Measurements from ENCODE around the gene POU2F3. TPM values are rescaled to one million over a fixed set of nuclear protein-coding genes. Genes with fewer than 3 reads are reported as not detected.

POU2F3 gene
- total RNA-seq, 6 experiments from 2014 or later, result not detected

DNA sequence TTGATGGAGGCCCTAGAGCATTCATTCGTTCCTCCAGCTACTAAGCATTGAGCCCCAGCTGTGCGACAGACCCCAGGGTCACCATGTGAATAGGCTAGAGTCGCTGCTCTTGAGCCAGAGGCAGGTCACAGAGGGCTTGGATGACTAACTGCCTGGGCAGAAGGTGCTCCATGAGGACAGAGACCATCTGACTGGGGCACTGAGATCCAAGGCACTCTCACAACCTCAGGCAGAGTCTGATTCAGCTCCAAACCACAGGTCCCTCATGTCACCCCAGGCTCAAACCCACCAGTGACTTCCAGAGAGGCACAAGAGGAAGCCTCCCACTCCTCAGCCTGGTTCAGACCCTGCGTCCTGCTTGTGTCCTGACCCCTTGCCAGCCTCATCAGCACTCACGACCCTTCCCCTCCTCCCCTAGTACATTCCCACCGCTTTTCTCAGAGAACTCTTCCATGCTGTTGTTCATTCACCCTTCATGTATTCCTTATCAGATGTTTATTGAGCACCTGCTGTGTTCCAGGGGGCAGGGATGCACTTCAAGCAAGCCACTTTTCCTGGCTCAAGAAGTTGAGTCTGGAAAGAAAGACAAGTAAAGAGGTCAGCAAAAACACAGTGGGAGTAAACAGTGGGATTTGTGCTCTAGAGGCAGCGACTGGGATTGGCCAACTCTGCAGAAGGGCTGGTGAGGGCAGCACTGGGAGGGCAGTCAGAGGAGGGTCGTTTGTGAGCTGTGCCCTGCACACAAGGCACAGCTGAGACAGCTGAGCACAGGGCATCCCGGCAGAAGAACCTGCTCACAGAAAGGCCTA is 19.8 kb upstream of the POU2F3 start:
- no peak for DNase-seq

GRCh38 chr11:120220747-120221037 is 19.2 kb upstream of the POU2F3 start:
- Mint-ChIP-seq H3K4me1 (ENCODE audit: low read depth) (peaks cover 32% of the 10 kb centered on the region), H3K4me3 (no peak overlapping the region), H3K27me3 (ENCODE audit: insufficient read depth) (peaks cover 4% of the 10 kb centered on the region; the same call in 1 of the 2 replicates), H3K9me3 (no peaks in the 10 kb centered on the region), H3K36me3 (ENCODE audit: low read depth) (peaks cover 3% of the 10 kb centered on the region), H3K27ac (no peak overlapping the region)
- no peak for DNase-seq
- TF ChIP-seq, protein P1, sequence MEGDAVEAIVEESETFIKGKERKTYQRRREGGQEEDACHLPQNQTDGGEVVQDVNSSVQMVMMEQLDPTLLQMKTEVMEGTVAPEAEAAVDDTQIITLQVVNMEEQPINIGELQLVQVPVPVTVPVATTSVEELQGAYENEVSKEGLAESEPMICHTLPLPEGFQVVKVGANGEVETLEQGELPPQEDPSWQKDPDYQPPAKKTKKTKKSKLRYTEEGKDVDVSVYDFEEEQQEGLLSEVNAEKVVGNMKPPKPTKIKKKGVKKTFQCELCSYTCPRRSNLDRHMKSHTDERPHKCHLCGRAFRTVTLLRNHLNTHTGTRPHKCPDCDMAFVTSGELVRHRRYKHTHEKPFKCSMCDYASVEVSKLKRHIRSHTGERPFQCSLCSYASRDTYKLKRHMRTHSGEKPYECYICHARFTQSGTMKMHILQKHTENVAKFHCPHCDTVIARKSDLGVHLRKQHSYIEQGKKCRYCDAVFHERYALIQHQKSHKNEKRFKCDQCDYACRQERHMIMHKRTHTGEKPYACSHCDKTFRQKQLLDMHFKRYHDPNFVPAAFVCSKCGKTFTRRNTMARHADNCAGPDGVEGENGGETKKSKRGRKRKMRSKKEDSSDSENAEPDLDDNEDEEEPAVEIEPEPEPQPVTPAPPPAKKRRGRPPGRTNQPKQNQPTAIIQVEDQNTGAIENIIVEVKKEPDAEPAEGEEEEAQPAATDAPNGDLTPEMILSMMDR (IDR thresholded peaks at IDR 0.05), result no peak

More for the DNA sequence above, 19.8 kb upstream of the POU2F3 start:
- H3K9me3 Mint-ChIP-seq, result no peaks in the 10 kb centered on the region
- TF ChIP-seq, protein P1 (IDR thresholded peaks at IDR 0.05), result no peak
- no peak overlapping the region for H3K27ac Mint-ChIP-seq
- H3K4me3 Mint-ChIP-seq, result no peak overlapping the region
- peaks cover 7% of the 10 kb centered on the region; the same call in 1 of the 2 replicates for H3K36me3 Mint-ChIP-seq (ENCODE audit: low read depth)
- H3K4me1 Mint-ChIP-seq (ENCODE audit: low read depth), result peaks cover 33% of the 10 kb centered on the region
- H3K27me3 Mint-ChIP-seq (ENCODE audit: insufficient read depth), result peaks cover 4% of the 10 kb centered on the region; the same call in 1 of the 2 replicates

DNA sequence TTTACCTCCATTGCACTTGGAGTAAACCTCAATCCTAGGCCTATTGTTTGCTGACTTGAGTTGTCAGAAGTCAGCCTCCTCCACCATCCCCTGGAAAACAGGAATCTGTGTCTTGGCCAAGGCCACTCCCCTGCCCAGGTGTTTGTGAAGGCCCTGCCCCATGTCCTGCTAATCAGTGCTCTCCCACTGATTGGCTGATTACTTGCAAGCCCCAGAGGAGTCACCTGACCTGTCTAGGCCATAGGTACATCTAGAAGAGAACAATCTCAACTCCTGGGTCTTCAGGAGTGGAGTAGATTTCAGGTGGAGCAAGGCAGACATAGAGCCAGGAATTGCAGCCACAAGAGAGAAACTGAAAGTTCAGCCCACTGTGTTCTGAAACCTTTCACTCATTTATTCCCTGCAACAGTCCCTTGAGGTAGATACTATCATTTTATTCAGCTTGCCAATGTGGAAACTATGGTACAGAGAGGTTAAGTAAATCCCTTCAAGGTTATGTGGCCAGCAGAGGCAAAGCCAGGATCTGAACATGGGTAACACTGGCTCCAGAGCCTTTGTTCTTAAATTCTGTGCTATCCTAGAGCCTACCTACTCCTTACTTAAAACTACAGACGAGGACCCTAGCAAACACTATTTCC is 18.7 kb upstream of the POU2F3 start:
- TF ChIP-seq, protein P1 (IDR thresholded peaks at IDR 0.05), result no peak
- no peak for DNase-seq
- no peak overlapping the region for H3K4me3 Mint-ChIP-seq
- peaks cover 26% of the 10 kb centered on the region for H3K4me1 Mint-ChIP-seq (ENCODE audit: low read depth)
- no peaks in the 10 kb centered on the region; the same call in 1 of the 2 replicates for H3K36me3 Mint-ChIP-seq (ENCODE audit: low read depth)
- no peaks in the 10 kb centered on the region for H3K9me3 Mint-ChIP-seq
- no peak overlapping the region for H3K27ac Mint-ChIP-seq
- peaks cover 1% of the 10 kb centered on the region; the same call in 1 of the 2 replicates for H3K27me3 Mint-ChIP-seq (ENCODE audit: insufficient read depth)

DNA sequence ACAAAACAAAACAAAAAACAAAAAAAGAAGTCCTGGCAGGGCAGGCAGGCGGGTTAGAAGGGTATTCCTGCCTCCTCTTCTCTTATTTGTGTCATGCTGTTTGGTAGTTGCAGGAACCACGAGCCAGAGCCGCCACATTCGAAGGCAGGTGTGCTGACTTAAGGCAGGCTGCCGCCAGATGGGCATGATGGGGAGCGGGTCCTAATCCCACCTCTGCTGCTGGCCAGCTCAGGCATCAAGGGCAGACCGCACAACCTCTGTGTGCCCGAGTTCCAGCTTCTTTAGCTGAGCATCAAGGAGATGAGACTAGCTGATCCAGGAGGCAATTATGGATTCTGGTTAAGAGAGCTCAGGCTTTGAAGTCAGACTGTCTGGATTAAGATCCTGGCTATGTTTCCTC is 17.0 kb upstream of the POU2F3 start:
- H3K27ac Mint-ChIP-seq, result no peak overlapping the region
- no peaks in the 10 kb centered on the region for H3K9me3 Mint-ChIP-seq
- H3K4me1 Mint-ChIP-seq (ENCODE audit: low read depth), result peaks cover 25% of the 10 kb centered on the region
- H3K4me3 Mint-ChIP-seq, result no peak overlapping the region
- TF ChIP-seq, protein P1 (IDR thresholded peaks at IDR 0.05), result no peak
- DNase-seq, result no peak
- peaks cover 1% of the 10 kb centered on the region for H3K36me3 Mint-ChIP-seq (ENCODE audit: low read depth)
- peaks cover 1% of the 10 kb centered on the region for H3K27me3 Mint-ChIP-seq (ENCODE audit: insufficient read depth)

DNA sequence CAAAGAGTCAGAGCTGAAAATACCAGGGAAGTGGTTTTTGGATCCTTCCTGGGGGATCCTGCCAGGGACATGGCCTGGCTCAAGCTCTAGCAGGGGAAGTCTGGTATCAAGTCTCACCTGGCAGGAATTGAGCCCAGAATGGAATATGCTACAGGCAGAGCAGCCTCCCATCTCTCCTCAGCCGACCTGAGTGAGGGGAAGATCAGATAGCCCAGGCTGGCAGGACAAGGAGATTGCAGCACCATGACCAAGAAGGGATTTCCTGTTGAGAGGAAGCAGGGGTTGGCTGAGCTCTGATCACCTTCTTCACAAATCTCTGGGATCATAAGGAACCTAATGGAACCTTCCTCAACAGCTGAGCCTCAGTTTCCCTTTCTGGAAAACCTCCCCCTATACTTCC is 16.1 kb upstream of the POU2F3 start:
- Mint-ChIP-seq H3K9me3 (no peaks in the 10 kb centered on the region), H3K4me3 (no peak overlapping the region), H3K4me1 (ENCODE audit: low read depth) (peaks cover 25% of the 10 kb centered on the region), H3K27ac (no peak overlapping the region), H3K36me3 (ENCODE audit: low read depth) (peaks cover 8% of the 10 kb centered on the region), H3K27me3 (ENCODE audit: insufficient read depth) (peaks cover 1% of the 10 kb centered on the region)
- DNase-seq, result no peak
- TF ChIP-seq, protein P1 (IDR thresholded peaks at IDR 0.05), result no peak
